ENCODE results near the gene GRIA1.

Gene GRIA1

DNA sequence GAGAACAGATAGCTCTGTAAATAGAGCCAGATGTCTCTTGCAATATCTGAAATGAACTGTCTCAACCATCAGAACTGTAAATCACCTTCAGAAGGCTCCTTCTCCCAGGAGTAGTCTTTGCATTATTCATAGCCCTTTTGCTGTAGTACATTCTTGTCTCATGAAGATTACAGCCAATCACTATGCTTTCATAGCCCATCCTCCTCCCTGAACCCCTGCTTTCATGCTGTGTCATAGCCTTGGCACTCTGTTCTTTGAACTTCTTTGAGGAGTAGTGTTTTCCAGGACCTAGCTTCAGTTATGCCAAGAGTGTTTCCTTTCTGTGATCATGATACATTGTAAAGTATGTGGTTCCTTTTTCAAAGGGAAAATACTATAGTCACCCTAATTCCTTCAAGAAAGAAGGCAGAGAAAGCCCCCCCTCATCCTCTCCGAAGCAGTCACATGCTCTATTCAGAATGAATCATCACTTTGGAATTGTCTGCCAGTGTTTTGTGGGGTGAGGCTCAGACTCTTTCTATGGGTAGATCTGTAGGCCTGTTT lies 61.1 kb downstream of the GRIA1 start:
- DNase-seq, result peak; percentile 98

DNA sequence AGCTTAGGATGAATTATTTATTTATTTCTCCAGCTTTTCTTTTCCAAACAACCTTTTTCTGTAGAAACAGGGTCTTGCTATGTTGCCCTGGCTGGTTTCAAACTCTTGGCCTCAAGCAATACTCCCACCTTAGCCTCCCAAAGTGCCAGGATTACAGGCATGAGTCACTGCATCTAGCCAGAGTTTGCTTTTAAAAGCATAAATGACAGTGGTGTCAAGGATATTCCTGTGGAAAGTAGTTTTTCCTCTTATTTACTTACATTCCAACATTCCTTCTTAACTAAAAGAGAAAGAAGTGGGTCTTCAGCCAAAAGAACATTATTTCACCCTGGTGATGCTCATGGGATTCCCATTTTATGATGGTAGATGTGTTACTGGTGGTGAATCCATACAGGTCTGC lies 62.4 kb downstream of the GRIA1 start:
- peak; percentile 69 for DNase-seq

DNA sequence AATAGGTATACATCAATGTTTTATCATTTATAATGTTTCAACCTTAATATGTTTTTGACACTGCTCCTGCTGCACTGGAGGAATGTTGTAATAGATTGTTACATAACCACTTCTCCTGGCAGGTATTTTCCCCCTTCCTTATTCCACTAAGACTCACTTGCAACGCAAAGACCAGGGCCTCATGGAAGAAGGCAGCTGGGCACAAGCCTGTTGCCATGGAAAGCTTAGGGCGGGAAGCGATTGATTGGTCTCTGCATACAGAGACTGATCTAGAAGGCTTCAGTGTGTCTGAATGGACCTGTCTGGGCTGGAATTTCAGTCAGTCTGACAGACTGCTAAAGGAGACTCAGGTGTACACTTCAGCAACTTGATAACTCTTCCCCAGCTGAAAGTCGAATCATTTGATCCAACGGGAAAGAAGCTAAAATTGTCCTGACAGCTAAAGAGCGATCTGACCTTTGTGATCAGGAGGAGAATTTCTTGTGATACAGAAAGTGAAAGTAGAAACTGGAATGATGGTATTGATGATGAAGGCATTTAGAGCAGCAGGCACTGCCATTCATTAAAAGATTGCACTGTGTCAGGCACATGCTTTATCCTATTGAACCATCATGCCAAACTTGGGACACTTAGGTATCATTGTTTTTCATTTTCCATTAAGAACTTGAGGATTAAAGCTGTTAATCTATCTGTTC lies 65.1 kb downstream of the GRIA1 start:
- no peak for DNase-seq

DNA sequence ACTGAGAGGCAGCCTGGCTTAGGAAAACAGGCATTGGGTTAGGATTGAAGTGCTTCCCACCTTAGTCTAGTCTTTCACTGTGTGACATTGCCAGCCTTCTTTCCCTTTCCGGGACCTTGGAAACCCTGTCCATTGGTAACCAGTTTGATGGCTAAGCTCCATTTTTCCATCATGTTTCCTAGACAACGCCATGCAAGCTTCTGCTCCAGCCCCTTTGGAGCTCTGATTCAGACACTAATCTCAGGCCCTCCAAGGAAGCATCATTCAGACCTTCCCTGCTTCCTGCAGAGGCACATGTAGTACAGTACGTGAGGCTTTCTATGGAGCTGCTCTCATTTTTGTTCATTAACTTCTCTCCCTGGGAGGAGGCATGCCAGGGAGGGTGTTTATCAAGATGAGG lies 68.5 kb downstream of the GRIA1 start:
- no peak for DNase-seq

DNA sequence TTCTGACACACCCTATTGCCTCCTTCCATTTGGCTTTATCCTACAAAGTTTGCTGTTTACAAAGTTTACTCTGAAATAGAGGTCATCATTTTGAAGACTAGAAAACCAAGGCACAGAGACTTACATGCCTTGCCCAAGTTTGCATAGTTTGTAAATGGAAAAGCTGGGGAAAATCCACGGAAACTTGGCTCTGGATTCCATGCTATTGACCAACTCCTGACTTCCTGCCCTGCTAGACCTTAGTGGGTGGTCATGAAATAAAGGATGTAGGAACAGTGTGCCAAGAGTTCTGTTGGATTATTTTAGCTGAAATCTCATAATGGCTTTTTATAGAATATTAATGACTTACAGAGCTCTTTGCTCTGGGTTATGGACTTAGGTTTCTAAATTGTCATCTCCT lies 69.5 kb downstream of the GRIA1 start:
- peak; percentile 44 for DNase-seq

DNA sequence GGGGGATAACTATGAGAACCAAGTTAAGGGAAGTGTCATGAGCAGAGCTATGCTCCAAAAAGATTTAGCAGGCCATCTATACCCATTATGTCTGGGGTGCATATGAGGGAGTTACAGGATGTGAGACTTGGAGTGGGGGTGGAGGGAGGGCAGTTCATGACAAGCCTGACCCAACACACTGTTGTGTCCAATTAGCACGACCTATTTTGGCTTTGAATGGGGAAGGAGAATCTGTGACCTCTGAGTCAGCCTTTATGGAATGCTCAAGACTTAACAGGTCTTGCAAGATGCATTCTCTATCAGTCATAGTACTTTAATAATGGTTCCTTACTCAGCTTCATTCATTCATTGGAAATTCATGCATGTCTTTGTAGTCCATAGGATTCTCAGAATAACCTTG lies 71.7 kb downstream of the GRIA1 start:
- DNase-seq, result peak; percentile 76

DNA sequence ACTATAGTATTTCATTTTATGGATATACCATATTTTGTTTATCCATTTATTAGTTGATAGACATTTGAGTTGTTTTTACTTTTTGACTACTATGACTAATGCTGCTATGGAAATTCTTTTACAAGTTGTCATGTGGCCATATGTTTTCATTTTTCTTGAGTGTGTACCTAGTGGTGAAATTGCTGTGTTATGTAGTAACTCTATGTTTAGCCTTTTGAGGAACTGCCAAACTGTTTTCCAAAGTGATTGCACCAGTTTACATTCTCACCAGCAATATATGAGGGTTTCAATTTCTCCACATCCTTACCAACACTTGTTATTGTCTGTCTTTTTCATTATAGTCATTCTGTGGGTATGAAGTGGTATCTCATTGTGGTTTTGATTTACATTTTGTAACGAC lies 75.4 kb downstream of the GRIA1 start:
- DNase-seq, result peak; percentile 80

DNA sequence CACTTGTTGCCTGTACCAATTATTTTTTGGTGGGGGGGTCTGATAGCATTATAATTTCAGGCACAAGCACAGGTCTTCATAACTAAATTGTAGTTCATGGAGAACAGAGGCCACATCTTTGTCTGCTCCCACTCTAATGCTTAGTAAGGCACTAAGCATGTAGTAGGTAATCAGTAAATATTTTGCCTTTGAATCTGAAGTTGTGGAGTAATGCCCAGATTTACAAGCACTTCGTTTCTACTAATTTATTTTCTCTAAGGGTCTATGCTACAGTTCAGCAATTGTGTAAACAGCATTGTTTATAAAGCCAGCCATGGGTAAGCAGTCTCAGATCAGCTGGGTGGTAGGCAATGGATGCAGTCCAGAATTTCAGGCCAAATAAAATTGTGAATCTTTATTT lies 78.6 kb downstream of the GRIA1 start:
- DNase-seq, result no peak

DNA sequence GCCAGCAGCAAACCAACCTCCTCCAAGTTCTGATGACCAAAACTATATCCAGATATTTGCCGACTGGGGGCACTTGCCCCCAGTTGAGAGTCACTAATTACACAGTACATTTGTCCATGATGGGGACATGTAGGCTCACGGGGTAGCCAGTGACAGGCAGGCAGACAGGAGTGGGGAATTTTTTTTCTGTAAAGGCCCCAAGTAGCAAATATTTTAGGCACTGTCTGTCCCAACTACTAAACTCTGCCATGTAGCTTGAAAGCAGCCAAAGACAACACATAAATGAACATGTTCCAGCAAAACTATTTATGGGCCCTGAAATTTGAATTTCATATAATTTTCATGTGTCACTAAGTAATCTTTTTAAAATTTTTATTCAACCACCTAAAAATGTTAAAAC lies 80.7 kb downstream of the GRIA1 start:
- DNase-seq, result peak; percentile 40

DNA sequence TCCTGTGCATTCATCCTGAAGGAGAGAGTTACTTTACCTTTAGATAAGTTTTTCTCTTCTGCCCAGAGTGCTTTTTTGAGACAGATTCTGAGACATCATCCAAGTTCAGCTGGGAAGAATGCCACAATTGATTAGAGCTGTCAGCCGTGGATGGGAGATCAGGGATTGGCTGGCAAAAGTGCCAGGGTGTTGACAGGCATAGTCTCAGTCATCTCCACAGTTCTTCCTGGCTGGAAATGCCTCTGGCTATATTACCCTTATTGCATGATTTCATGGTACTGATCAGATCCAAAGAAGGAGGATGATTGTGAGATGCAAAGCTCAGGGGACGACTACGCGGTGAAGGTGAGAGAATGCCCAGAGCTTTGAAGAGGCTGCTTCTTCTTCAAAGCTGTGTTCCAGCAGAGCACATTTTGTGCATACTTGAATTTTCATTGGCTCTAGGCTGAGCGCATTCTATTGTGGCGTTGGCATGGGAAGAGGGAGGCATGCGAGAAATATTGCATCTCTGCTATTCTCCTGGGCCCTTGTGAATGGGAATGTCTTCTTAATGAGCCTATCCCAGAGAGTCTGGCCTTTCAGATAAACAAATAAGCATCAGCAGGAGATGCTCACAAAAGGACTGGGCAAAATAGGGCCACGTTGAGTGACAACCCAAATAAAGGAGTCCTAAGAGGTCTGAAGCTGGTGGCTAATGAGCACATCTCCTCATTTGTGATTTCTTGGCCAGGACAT lies 82.1 kb downstream of the GRIA1 start:
- no peak for DNase-seq

DNA sequence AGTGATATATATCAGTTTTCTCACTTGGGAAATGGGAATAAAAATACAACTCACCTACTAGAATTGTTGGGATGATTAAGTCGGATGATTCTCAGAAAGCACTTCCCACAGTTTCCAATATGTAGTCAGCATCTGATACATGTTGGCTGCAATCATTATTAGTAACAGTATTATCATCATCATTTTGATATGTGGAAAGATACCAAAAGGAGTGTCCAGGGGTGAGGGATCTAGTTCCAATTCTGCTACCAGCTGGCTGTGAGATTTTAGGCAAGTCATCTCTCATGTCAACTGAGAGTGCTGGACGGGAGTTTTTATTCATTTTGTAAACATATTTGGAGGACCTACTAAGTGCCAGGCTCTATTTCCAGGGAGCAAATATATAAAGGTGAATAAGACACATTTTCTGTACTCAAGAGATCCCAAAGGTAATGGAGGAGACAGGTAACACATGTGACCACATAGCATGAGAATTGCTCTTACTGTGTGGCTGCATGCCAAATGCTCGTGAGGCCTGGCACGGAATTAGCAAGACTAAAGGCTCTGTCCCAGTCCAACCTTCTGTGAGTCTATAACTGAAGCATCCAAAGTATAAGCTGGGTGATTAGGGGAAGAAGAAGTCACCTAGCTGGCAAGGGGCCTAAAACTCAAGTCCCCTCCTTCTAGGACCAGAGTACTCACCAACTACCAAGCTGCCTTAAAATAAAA lies 83.0 kb downstream of the GRIA1 start:
- no peak for DNase-seq

DNA sequence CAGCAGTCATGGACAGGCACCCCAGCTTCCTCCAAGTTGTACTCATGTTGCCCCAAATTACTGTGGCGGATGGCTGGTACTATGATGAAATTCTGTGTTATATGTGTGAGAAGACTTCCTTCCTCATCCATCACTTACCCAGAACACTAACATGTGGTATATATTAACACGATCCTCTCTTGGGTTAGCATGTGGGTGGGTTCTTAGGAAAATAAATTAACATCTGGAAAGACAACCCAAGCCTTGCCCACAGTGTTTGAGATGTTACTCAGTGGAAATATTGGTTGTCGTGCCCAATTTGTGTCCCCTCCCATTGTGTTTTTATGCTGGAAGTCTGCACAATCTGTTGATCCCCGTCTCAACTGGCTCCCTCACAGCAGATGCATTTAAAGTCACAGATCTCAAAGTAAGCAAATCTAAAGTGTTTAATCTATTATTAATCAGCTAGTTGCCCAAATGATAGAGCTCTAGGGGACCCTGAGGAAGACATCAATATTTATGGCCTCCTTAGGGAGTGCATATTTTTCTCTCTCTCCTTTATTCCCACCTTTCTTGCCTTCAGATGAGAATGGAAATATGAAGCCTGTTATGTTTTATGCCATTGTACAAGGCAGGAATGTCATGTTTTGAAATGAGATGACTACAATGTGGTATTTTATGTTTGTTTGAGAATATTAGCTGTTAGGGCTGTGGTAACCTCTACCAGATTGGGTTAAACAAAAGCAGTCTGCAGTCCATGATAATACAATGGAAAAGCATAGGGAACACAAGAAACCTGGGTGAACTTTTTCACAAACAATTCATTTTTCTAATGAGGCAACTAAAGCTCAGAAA lies 93.9 kb downstream of the GRIA1 start:
- peak; percentile 43 for DNase-seq

DNA sequence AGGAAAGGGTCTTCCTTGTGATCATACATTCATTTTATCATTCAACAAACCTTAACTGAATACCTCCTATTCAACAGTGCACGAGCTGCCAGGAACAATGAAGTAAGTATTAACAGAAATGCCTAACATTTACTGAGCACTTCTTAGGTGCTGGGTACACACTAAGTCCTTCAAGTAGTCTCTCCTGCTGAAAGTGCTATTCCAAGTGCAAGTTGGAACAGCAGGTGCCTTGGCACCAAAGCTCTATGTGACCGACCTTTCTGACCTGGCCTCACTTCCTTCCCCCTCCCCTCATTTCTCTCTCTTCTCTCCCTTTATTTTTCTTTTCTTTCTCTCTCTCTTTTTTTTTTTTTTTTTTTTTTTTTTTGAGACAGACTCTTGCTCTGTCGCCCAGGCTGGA lies 94.5 kb downstream of the GRIA1 start:
- no peak for DNase-seq

DNA sequence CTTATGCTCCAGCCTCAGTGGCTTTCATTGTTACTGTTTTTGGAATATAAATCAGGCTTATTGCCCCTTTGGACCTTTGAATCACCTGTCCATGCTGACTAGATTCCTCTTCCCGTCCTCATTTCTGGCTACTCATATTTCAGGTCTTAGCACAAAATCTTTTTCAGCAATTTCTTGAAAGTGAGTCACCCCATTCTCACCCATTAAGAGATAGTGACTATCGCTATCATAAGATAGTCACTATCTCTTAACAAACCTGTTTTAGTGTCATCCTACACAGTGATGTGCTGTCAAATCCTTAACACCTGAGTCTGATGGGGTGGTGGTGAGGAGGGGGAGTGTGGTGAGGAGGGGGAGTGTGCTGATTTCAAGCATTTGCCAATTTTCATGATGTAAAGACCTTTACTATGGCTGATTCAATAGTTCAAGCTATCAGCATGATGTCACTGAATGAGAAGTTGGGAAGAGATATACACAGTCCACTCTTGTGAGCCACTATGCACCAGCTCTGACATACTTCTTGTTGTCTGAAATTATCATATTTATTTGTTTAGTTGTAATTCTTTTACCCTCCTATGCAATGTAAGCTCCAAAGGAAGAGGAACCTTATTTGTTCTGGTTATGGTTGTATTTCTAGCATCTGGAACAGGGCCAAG lies 95.3 kb downstream of the GRIA1 start:
- DNase-seq, result no peak

DNA sequence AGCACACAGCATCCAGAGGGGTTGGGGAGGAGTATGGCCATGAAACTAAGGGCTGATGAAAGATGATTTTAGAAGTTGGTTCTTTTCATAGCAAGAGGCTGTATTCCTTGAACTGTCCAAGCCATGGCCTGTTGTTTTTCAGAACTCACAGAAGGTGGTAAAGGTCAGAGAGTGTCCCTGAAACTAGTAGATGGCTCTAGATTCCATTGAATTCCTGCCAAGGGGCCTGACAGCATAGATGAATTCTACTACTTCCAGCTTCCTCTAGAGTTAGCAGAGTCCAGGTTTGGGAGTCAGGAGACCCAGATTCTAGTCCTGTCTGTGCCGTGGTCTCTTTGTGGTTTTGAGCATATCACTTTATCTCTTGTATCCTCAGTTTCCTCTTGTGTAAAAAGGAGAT lies 101.6 kb downstream of the GRIA1 start:
- DNase-seq, result no peak

DNA sequence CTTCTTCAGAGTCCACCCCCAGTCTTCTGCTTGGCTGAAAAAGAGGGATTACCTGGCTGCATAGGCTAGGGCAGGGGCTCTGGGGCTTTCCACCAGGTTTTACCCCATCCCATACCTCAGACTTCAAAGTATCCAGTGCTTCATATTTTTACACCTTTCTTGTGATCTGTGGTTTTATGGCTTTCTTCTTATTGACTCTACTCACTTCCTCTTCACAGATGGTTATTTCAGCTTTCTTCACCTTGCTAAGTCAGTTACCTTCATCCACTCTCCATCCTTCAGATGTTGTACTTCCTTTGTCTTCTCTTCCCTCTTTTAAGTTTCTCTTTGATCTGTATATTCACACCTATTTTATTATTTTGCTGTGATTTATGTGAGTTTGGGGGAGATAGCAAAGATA lies 104.3 kb downstream of the GRIA1 start:
- no peak for DNase-seq

DNA sequence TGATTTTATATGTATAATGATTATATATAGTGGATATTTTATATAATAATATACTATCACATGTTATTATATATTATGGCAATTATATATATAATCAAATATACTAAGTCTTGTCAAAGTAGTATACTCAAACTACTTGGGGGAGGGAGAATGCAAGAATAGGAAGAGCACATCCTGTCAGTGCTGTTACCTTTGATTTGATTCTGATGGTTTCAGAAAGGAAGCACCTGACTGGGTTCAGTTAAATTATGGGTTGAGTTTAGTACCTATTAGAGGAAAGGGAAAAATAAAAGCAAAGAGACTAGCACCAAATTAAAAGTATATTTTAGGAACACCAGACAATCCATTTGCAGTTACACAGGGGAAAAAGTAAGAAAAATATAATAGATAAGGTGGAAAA lies 107.6 kb downstream of the GRIA1 start:
- DNase-seq, result no peak

DNA sequence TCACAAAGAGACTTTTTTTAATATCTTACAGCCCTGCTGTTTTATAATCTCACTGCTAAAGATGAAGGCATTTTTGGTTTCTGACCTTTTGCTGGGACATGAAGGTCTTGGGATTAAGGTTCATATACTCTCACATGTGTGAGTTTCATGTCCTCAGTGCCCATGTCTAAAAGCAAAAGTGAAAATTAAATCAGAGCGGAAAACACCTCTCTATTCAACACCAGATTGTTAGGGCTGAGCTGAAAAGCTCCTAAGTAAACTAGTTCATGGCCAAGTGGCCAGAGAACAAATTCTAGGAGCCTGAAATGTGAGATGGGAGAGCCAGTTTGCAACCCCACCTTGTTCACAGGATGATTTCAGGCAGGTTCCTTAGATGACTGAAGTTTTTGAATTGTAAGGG lies 110.9 kb downstream of the GRIA1 start:
- no peak for DNase-seq

DNA sequence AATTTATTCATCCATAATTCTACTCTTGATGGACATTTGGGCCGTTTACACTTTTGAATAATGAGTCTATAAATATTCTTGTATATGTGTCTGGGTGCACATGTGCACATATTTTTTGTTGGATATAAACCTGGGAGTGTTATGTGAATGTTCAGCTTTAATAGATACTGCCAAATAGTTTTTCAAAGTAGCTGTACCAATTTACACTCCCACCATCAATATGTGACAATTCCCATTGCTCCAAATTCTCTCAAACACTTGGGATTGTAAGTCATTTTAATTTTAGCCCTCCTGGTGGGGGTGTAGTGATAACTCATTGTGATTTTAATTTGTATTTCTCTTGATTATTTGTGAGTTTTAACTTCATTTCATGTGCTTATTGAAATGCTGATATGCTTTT lies 114.9 kb downstream of the GRIA1 start:
- DNase-seq, result no peak

DNA sequence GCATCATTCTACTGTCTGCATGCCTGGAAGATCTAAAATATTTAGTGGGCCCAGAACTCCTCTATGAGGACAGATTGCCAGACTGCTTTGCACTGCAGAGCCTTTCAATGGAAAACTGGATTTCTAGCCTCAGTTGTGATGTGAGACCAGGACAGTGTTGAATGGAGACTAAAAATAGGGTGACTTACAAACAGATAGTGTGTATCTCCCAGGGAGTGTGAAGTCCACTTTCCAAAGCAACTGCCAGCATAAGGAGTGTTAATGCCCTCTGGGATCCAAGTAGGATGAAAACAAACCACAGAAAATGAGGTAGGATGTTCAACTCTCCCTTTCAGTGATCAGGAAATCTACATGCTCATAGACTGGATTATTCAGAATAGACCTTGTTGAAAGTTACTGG lies 119.5 kb downstream of the GRIA1 start:
- DNase-seq, result no peak

DNA sequence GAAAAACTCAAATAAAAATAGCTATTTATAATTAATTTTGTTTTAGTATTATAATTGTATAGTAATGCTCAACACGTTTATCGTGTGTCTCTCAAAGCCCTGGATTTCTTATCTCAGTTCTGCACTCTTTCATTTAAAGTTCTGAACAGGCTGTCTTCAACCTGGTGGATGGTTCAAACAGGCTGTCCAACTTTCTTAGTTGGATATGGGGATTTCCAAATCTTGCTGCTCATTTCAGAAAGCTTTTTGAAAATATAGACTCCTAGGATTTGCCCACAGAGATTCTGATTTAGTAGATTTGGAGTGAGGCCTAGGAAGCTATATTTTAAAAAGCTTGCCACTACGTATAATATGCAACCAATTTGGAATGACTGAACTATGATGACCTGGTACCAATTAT lies 120.3 kb downstream of the GRIA1 start:
- no peak for DNase-seq

DNA sequence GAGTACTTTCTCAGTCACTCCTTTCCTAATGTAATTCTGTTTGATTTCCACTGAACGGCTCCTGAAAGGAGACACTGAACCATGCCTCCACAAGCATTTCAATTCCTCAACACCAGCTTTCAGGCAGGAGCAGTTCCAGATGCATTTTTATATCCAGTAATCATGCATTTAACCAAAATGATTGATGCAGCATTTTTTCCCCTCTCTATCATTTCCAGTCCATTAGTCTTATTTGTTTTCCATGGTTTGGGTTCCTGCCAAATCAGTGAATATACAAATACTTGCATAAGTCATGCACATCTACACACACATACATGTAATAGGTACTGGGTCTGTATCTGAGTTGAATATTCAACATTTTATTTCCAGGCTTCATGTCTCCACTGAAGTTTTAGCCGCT lies 122.7 kb downstream of the GRIA1 start:
- peak; percentile 72 for DNase-seq
